Measurements from ENCODE around the gene LZIC. TPM values are rescaled to one million over a fixed set of nuclear protein-coding genes. Genes with fewer than 3 reads are reported as not detected.

The LZIC gene
- total and polyA plus RNA-seq, 9 of the 15 experiments (the other 6 are each of a cell fraction or from before 2014, with no cell fraction given): 32.9 to 109 (median 61.7) TPM

GRCh38 chr1:9892563-9893528 lies 50.3 kb downstream of the LZIC start:
- Histone ChIP-seq H3K4me2 (ENCODE audit: insufficient read depth, low read length) (no peak overlapping the region), H3K9me3 (replicated peaks; ENCODE audit: control insufficient read depth, insufficient read depth, low read depth, low read length) (no peaks in the 10 kb centered on the region), H3K36me3 (ENCODE audit: control insufficient read depth, insufficient read depth, low read length) (no peaks in the 10 kb centered on the region), H2AFZ (ENCODE audit: low read depth, low read length) (no peak overlapping the region), H3K27me3 (ENCODE audit: control insufficient read depth in 2 of 2, insufficient read depth in 2 of 2, low read length in 2 of 2) (no peaks in the 10 kb centered on the region), H3K9ac (ENCODE audit: insufficient read depth in 1 of 2, low read depth in 2 of 2, low read length in 2 of 2) (no peak overlapping the region; a peak in 1 of 4 replicates), H3K4me1 (replicated peaks in 1 of 2; ENCODE audit: control insufficient read depth in 2 of 2, insufficient read depth in 2 of 2, low read length in 2 of 2) (peaks cover 0 to 9% of the 10 kb centered on the region in 2 experiments; a peak in 2 of 5 replicates), H3K27ac (ENCODE audit: extremely low read depth, low read depth, low read length) (no peak overlapping the region), H3K9me1 (ENCODE audit: control insufficient read depth, insufficient read depth, low read length) (peaks cover 3% of the 10 kb centered on the region), H4K20me1 (replicated peaks; ENCODE audit: control insufficient read depth, insufficient read depth, low read length) (peaks cover 9% of the 10 kb centered on the region; the same call in 1 of the 2 replicates), H3K79me2 (ENCODE audit: control insufficient read depth, insufficient read depth, low read length) (no peaks in the 10 kb centered on the region), H3K4me3 (no peak overlapping the region)
- FAIRE-seq (no peak), ATAC-seq (no peak), DNase-seq (ENCODE audit: extremely low read depth in 1 of 4, low spot score in 3 of 4) (no peak)
- in situ Hi-C loops (cut with MboI): no loop called here
- intact Hi-C loops (cut with micrococcal nuclease): no loop called here
- no TSS peak for BruUV-seq (replicated peaks)
- WGBS (ENCODE audit: insufficient coverage, low coverage, missing lambda C conversion rate): 61% methylated on average over 14 of the region's 14 CpGs
- ChIA-PET CTCF (ENCODE audit: low intra/inter-chr PET ratio) (no interaction called here), POLR2A (interaction anchor here (0.6 to 1.8 kb wide), 12 partner anchors 8 to 511 kb away, joined by 3 to 11 read pairs (median 3); partner anchors contain the start of genes LZIC and NMNAT1)
- TF ChIP-seq ZNF830 (CRISPR knock-in tag; IDR thresholded peaks at IDR 0.05): no peak
- TF ChIP-seq SETDB1 (IDR thresholded peaks at IDR 0.05; ENCODE audit: low read length): no peak
- TF ChIP-seq SMARCE1 (IDR thresholded peaks at IDR 0.05): peak; percentile 25; the same call in 1 of the 2 replicates
- TF ChIP-seq FOSL1 (tag; conservative IDR thresholded peaks at IDR 0.05): peak; percentile 85
- no peak for TF ChIP-seq POLR2AphosphoS5 (IDR thresholded peaks at IDR 0.05; ENCODE audit: control insufficient read depth, insufficient read depth, low read depth, low read length)
- no peak for TF ChIP-seq GATA2 (CRISPR knock-in tag; IDR thresholded peaks at IDR 0.05)
- TF ChIP-seq E4F1 (CRISPR knock-in tag; IDR thresholded peaks at IDR 0.05; ENCODE audit: borderline replicate concordance): no peak

All from K562 (cell line).